A549 treated with AZD9567 at 1 μM for 4 hours (cell line): ENCODE data around the gene ANKS6. TPM values are rescaled to one million over a fixed set of nuclear protein-coding genes. Genes with fewer than 3 reads are reported as not detected.

Experiments
- total RNA-seq: library from RNA; stranded (reverse); fragments of 200-300 nt; extraction: Qiagen RNA extraction; gene quantifications from 5 replicates; pipeline ENCODE4 v1.2.3, GENCODE V29; 2022; ENCODE audit not compliant: insufficient read depth

ANKS6 gene
- total RNA-seq, result 12.7 to 25.2 TPM (median 21.7 TPM) in 5 replicates

GRCh38 chr9:98796364-98797101, at the start of gene ANKS6:
Gene ANKS6, minus strand, starts transcription at chr9:98796555. Its CDS starts 64 bp downstream, at chr9:98796491.

GRCh38 chr9:98807070-98807813, 10.9 kb upstream of the ANKS6 start, which contains the start of gene GALNT12:
Gene GALNT12, plus strand, starts transcription at chr9:98807670. Its CDS starts 29 bp downstream, at chr9:98807699.

GRCh38 chr9:98708933-98709911, 87.1 kb downstream of the ANKS6 start, which contains the start of gene GABBR2:
Gene GABBR2, minus strand, starts transcription at chr9:98708935. Its CDS starts 198 bp downstream, at chr9:98708737.

Other genes starting within 250 kb of the ANKS6 start
- 0.09 to 0.24 TPM (median 0.16 TPM) in 4 of 5 replicates, not detected in the other for gene GABBR2, start 87.6 kb downstream of the ANKS6 start, total RNA-seq
- gene GALNT12, start 11.1 kb upstream of the ANKS6 start, total RNA-seq, result 3.4 to 5.1 TPM (median 4.3 TPM) in 5 replicates
- gene COL15A1, start 147.4 kb upstream of the ANKS6 start, total RNA-seq, result 0.29 to 0.51 TPM (median 0.39 TPM) in 4 of 5 replicates, not detected in the other